Type B pancreatic cell (in vitro differentiated cells): ENCODE results near the gene RNF121. TPM values are rescaled to one million over a fixed set of nuclear protein-coding genes. Genes with fewer than 3 reads are reported as not detected.

Experiments
- DNase-seq: peaks from one replicate; pipeline ENCODE4 v3.0.0; 2021; ENCODE audit warnings: mixed read lengths; ENCODE audit not compliant: unreplicated experiment; ENCODE audit errors: extremely low spot score
- H3K27ac Mint-ChIP-seq: 2 replicates; pipeline ENCODE4 v1.8.0; 2021; ENCODE audit warnings: mild to moderate bottlenecking, mixed read lengths
- H3K27me3 Mint-ChIP-seq: 2 replicates; pipeline ENCODE4 v1.8.0; 2021; ENCODE audit warnings: mixed read lengths
- H3K36me3 Mint-ChIP-seq: 2 replicates; pipeline ENCODE4 v1.8.0; 2021; ENCODE audit warnings: mixed read lengths
- H3K4me1 Mint-ChIP-seq: one replicate; pipeline ENCODE4 v1.8.0; 2021; ENCODE audit warnings: mixed read lengths; ENCODE audit not compliant: unreplicated experiment
- H3K4me3 Mint-ChIP-seq: 2 replicates; pipeline ENCODE4 v1.8.0; 2021; ENCODE audit warnings: mild to moderate bottlenecking, mixed read lengths
- H3K9me3 Mint-ChIP-seq: 2 replicates; pipeline ENCODE4 v1.8.0; 2021; ENCODE audit warnings: mixed read lengths
- CTCF ChIP-seq: fragments of 200-600 bp; sonication (generic); conservative IDR thresholded peaks from 2 replicates; pipeline ENCODE4 v1.5.0; 2021; ENCODE audit warnings: antibody characterized with exemption, mild to moderate bottlenecking
- total RNA-seq: library from RNA; stranded (reverse); gene quantifications from 2 replicates; pipeline ENCODE4 v1.2.1, GENCODE V29; 2021; ENCODE audit warnings: low replicate concordance

Gene RNF121
- total RNA-seq, 1 donor from 2014 or later, result 49.7 TPM

GRCh38 chr11:71963468-71963867, 34.6 kb downstream of the RNF121 start:
- no peaks in the 10 kb centered on the region for H3K9me3 Mint-ChIP-seq
- no peak overlapping the region for H3K27ac Mint-ChIP-seq
- no peaks in the 10 kb centered on the region for H3K4me1 Mint-ChIP-seq
- DNase-seq, result no peak
- no peaks in the 10 kb centered on the region for H3K27me3 Mint-ChIP-seq
- H3K36me3 Mint-ChIP-seq, result peaks cover 23% of the 10 kb centered on the region
- H3K4me3 Mint-ChIP-seq, result no peak overlapping the region
- no peak for TF ChIP-seq CTCF

GRCh38 chr11:71964641-71965040, 35.8 kb downstream of the RNF121 start:
- Mint-ChIP-seq H3K4me3 (no peak overlapping the region), H3K27ac (no peak overlapping the region), H3K27me3 (no peaks in the 10 kb centered on the region), H3K36me3 (peaks cover 23% of the 10 kb centered on the region), H3K4me1 (no peaks in the 10 kb centered on the region), H3K9me3 (no peaks in the 10 kb centered on the region)
- no peak for TF ChIP-seq CTCF
- no peak for DNase-seq

- no peak overlapping the region for H3K4me3 Mint-ChIP-seq
- no peak for TF ChIP-seq CTCF
- H3K9me3 Mint-ChIP-seq, result no peaks in the 10 kb centered on the region
- no peak for DNase-seq
- no peaks in the 10 kb centered on the region for H3K4me1 Mint-ChIP-seq
- H3K27ac Mint-ChIP-seq, result no peak overlapping the region
- peaks cover 21% of the 10 kb centered on the region for H3K36me3 Mint-ChIP-seq
- no peaks in the 10 kb centered on the region for H3K27me3 Mint-ChIP-seq
Measured at GRCh38 chr11:71971680-71972079, 42.8 kb downstream of the RNF121 start.

- H3K4me3 Mint-ChIP-seq, result no peak overlapping the region
- H3K27ac Mint-ChIP-seq, result no peak overlapping the region
- TF ChIP-seq CTCF, result no peak
- no peaks in the 10 kb centered on the region for H3K9me3 Mint-ChIP-seq
- no peak for DNase-seq
- peaks cover 6% of the 10 kb centered on the region for H3K36me3 Mint-ChIP-seq
- H3K27me3 Mint-ChIP-seq, result no peaks in the 10 kb centered on the region
- H3K4me1 Mint-ChIP-seq, result no peaks in the 10 kb centered on the region
Measured at GRCh38 chr11:71976551-71976950, 47.7 kb downstream of the RNF121 start.

- Mint-ChIP-seq H3K27me3 (no peaks in the 10 kb centered on the region), H3K27ac (no peak overlapping the region), H3K4me3 (no peak overlapping the region), H3K4me1 (no peaks in the 10 kb centered on the region), H3K9me3 (no peaks in the 10 kb centered on the region), H3K36me3 (peaks cover 1% of the 10 kb centered on the region)
- no peak for DNase-seq
- no peak for TF ChIP-seq CTCF
Measured at GRCh38 chr11:71977090-71977489, 48.2 kb downstream of the RNF121 start.
